K562 (cell line): ENCODE data around the gene TMEM30A. TPM values are rescaled to one million over a fixed set of nuclear protein-coding genes. Genes with fewer than 3 reads are reported as not detected.
A peak's percentile ranks its signal among the peaks of the same experiment; 100 is the strongest.

Experiments
- ATAC-seq: fragments of 200-7000 bp; cut with Tn5 transposase; 3 replicates; pipeline ENCODE4 v1.9.1; 2020; ENCODE audit warnings: moderate library complexity
- BruUV-seq: library from RNA; stranded (reverse); fragments of 400-500 nt; replicated peaks from 2 replicates; lab custom pipeline; 2021; lab: Mats Ljungman, UMichigan
- CTCF ChIA-PET: fragments of 300-600 bp; formaldehyde crosslinking; extraction: SDS; loops from one replicate; lab custom pipeline; 2021; ENCODE audit warnings: low intra/inter-chr PET ratio; lab: Yijun Ruan, JAX
- POLR2A ChIA-PET: fragments of 300-600, 350-650 bp; sonication (Branson Sonifier 250); formaldehyde crosslinking; extraction: SDS; loops from one replicate; lab custom pipeline; 2021; ENCODE audit warnings: antibody characterized with exemption, inconsistent platforms; lab: Yijun Ruan, JAX
- DNase-seq, 4 experiments: peaks; one replicate each; pipeline versions ENCODE4 v3.0.0 to v3.0.0-alpha.2; 2011 to 2018; ENCODE audit warnings: low spot score in 3 of 4, mixed read lengths in 3 of 4; ENCODE audit errors: extremely low read depth in 1 of 4
- FAIRE-seq: peaks from 2 replicates; lab custom pipeline; 2011; peaks lifted over from hg19 to GRCh38; lab: Jason Lieb, UNC
- H2AFZ ChIP-seq: 2 replicates; pipeline ENCODE4 v1.6.0; 2011; ENCODE audit warnings: low read depth, low read length, control low read depth, inconsistent platforms
- H3K27ac ChIP-seq: fragments of 200-600 bp; 3 replicates; pipeline ENCODE4 v1.8.0; 2011; ENCODE audit warnings: low read depth, mild to moderate bottlenecking, control low read depth, inconsistent platforms, low read length, moderate library complexity, mixed read lengths; ENCODE audit errors: extremely low read depth
- H3K27me3 ChIP-seq, 2 experiments: fragments of 300-600 bp in 1 of 2; 2 replicates in 1 of 2; 3 replicates in 1 of 2; pipeline versions ENCODE4 v1.6.0 to v1.8.0; 2011; ENCODE audit warnings: inconsistent platforms in 2 of 2, low read length in 2 of 2, mild to moderate bottlenecking in 1 of 2, mixed read lengths in 1 of 2, moderate library complexity in 1 of 2; ENCODE audit not compliant: control insufficient read depth in 2 of 2, insufficient read depth in 2 of 2
- H3K36me3 ChIP-seq: fragments of 300-600 bp; 3 replicates; pipeline ENCODE4 v1.8.0; 2011; ENCODE audit warnings: mild to moderate bottlenecking, low read length, inconsistent platforms; ENCODE audit not compliant: control insufficient read depth, insufficient read depth
- H3K4me1 ChIP-seq, 2 experiments: fragments of 200-600 bp in 1 of 2; replicated peaks in 1 of 2; 2 replicates in 1 of 2; 3 replicates in 1 of 2; pipeline versions ENCODE4 v1.5.1 to v1.8.0; 2011; ENCODE audit warnings: inconsistent platforms in 2 of 2, low read length in 2 of 2, mild to moderate bottlenecking in 1 of 2, mixed read lengths in 1 of 2, moderate library complexity in 1 of 2; ENCODE audit not compliant: control insufficient read depth in 2 of 2, insufficient read depth in 2 of 2
- H3K4me2 ChIP-seq: 2 replicates; pipeline ENCODE4 v1.6.1; 2011; ENCODE audit warnings: low read length, control low read depth, inconsistent platforms, mixed read lengths; ENCODE audit not compliant: insufficient read depth
- H3K4me3 ChIP-seq: fragments of 200-600 bp; sonication (generic), shearing (Covaris generic); 2 replicates; pipeline ENCODE4 v1.5.1; 2016; ENCODE audit warnings: control low read depth, inconsistent platforms
- H3K79me2 ChIP-seq: fragments of 200-600 bp; 3 replicates; pipeline ENCODE4 v1.8.0; 2011; ENCODE audit warnings: low read length, inconsistent platforms; ENCODE audit not compliant: control insufficient read depth, insufficient read depth
- H3K9ac ChIP-seq, 2 experiments: 2 replicates each; pipeline versions ENCODE4 v1.6.0 to v1.6.1; 2011; ENCODE audit warnings: low read depth in 2 of 2, low read length in 2 of 2, control low read depth in 1 of 2, inconsistent platforms in 1 of 2, mild to moderate bottlenecking in 1 of 2, mixed read lengths in 1 of 2; ENCODE audit not compliant: insufficient read depth in 1 of 2
- H3K9me1 ChIP-seq: one replicate; pipeline ENCODE4 v1.6.0; 2011; ENCODE audit warnings: inconsistent platforms, mild to moderate bottlenecking, low read length, moderate library complexity; ENCODE audit not compliant: control insufficient read depth, insufficient read depth
- H3K9me3 ChIP-seq: replicated peaks from 2 replicates; pipeline ENCODE4 v1.5.1; 2011; ENCODE audit warnings: low read depth, low read length, inconsistent platforms; ENCODE audit not compliant: control insufficient read depth, insufficient read depth
- H4K20me1 ChIP-seq: replicated peaks from 2 replicates; pipeline ENCODE4 v1.6.1; 2011; ENCODE audit warnings: low read length, inconsistent platforms, mixed read lengths; ENCODE audit not compliant: control insufficient read depth, insufficient read depth
- ARID1B ChIP-seq: fragments of 450-650 bp; IDR thresholded peaks from 2 replicates; pipeline ENCODE4 v1.6.1; 2016; ENCODE audit warnings: antibody characterized with exemption, mild to moderate bottlenecking, inconsistent platforms
- BRD4 ChIP-seq: fragments of 200-600 bp; sonication (generic); IDR thresholded peaks from 2 replicates; pipeline ENCODE4 v1.6.1; 2017; ENCODE audit warnings: inconsistent platforms
- C11orf30 ChIP-seq: fragments of 450-650 bp; IDR thresholded peaks from 2 replicates; pipeline ENCODE4 v1.6.1; 2016; ENCODE audit warnings: low read depth, mild to moderate bottlenecking
- CBX1 ChIP-seq: sonication (generic); IDR thresholded peaks from 2 replicates; pipeline ENCODE4 v1.6.1; 2016; ENCODE audit warnings: antibody characterized with exemption, low read depth, mild to moderate bottlenecking
- CC2D1A ChIP-seq: fragments of 450-650 bp; IDR thresholded peaks from 2 replicates; pipeline ENCODE4 v1.6.1; 2017; ENCODE audit warnings: mild to moderate bottlenecking
- CREB1 ChIP-seq, 2 experiments: sonication (generic) in 1 of 2; formaldehyde crosslinking in 1 of 2; IDR thresholded peaks; 2 replicates each; pipeline versions ENCODE4 v1.6.1 to v1.8.0; 2012 to 2022; ENCODE audit warnings: inconsistent platforms in 1 of 2, mild to moderate bottlenecking in 1 of 2, missing genetic modification reagents in 1 of 2, moderate library complexity in 1 of 2
- MYBL2 ChIP-seq, 2 experiments: fragments of 450-650 bp in 1 of 2; sonication (generic) in 1 of 2; formaldehyde crosslinking in 1 of 2; IDR thresholded peaks; 2 replicates each; pipeline versions ENCODE4 v1.6.1 to v1.8.1; 2017 to 2022; ENCODE audit warnings: borderline replicate concordance in 1 of 2, inconsistent platforms in 1 of 2, low read depth in 1 of 2, mild to moderate bottlenecking in 1 of 2, missing genetic modification reagents in 1 of 2, moderate library complexity in 1 of 2
- NCOR1 ChIP-seq: fragments of 450-650 bp; IDR thresholded peaks from 2 replicates; pipeline ENCODE4 v1.6.1; 2016; ENCODE audit warnings: mild to moderate bottlenecking, moderate library complexity
- NELFE ChIP-seq: IDR thresholded peaks from 2 replicates; pipeline ENCODE4 v1.6.1; 2011; ENCODE audit warnings: mild to moderate bottlenecking; ENCODE audit not compliant: insufficient read depth, insufficient read length
- RBM14 ChIP-seq: fragments of 200-400 bp; formaldehyde crosslinking; IDR thresholded peaks from 2 replicates; pipeline ENCODE4 v1.6.1; 2018; ENCODE audit warnings: low read depth, mild to moderate bottlenecking, low read length, moderate library complexity, borderline replicate concordance; ENCODE audit not compliant: insufficient read depth
- ZNF175 ChIP-seq: fragments of 200-800 bp; sonication (Bioruptor generic); IDR thresholded peaks from 2 replicates; pipeline ENCODE4 v1.6.1; 2016; ENCODE audit warnings: low read depth, mild to moderate bottlenecking, missing genetic modification characterization, missing compliant biosample characterization
- ZNF212 ChIP-seq: fragments of 450-650 bp; formaldehyde crosslinking; IDR thresholded peaks from 2 replicates; pipeline ENCODE4 v1.4.0; 2020; ENCODE audit warnings: mild to moderate bottlenecking
- ZNF584 ChIP-seq: fragments of 200-800 bp; sonication (Bioruptor generic); IDR thresholded peaks from 2 replicates; pipeline ENCODE4 v1.6.1; 2016; ENCODE audit warnings: low read depth, mild to moderate bottlenecking, missing genetic modification characterization, missing compliant biosample characterization
- WGBS: fragments of 100-300 bp; shearing (Covaris generic); methylation state at CpG from one replicate; pipeline ENCODE4 v1.1.6; 2016; ENCODE audit warnings: low coverage, mixed read lengths; ENCODE audit not compliant: insufficient coverage; ENCODE audit errors: missing lambda C conversion rate; 5-methylcytosine and 5-hydroxymethylcytosine counted together
- in situ Hi-C: fragments of 300-500 bp; cut with MboI; formaldehyde crosslinking; loops from 4 replicates; pipeline ENCODE4 v1.15.0; 2018; ENCODE audit warnings: inconsistent platforms, mixed read lengths
- intact Hi-C: fragments of 100-400 bp; cut with micrococcal nuclease; formaldehyde crosslinking; loops from 2 replicates; pipeline ENCODE4 v1.14.2; 2022
- polyA plus RNA-seq, 8 experiments: library from polyadenylated mRNA; depleted of rRNA in 4 of 8; stranded (reverse) in 5 of 8; unstranded in 3 of 8; fragments of >200 nt; fragmentation: Nextera tagmentation in 2 of 8; fragmentation: Illumina TruSeq in 1 of 8; extraction: Ambion mirVana in 2 of 8; extraction: Trizol in 1 of 8; gene quantifications; 2 replicates each; pipeline versions ENCODE4 v1.2.1 to v1.2.3, GENCODE V29; 2011 to 2014; ENCODE audit warnings: inconsistent platforms in 1 of 8, missing spikeins in 1 of 8
- total RNA-seq, 7 experiments: library from RNA; depleted of rRNA in 6 of 7; stranded (reverse); fragments of >200 nt in 6 of 7; fragmentation: Illumina TruSeq in 2 of 7; extraction: Trizol in 2 of 7; gene quantifications; 2 replicates each; pipeline versions ENCODE4 v1.2.1 to v1.2.3, GENCODE V29; 2011 to 2021; ENCODE audit warnings: low replicate concordance in 1 of 7
- TF ChIP-seq, protein P1 (sequence below): fragments of 450-650 bp; IDR thresholded peaks from 2 replicates; pipeline ENCODE4 v1.6.1; 2016; ENCODE audit warnings: borderline replicate concordance
- TF ChIP-seq, protein P2 (sequence below): sonication (generic); formaldehyde crosslinking; IDR thresholded peaks from 2 replicates; pipeline ENCODE4 v1.8.1; 2023; ENCODE audit warnings: mild to moderate bottlenecking, missing genetic modification reagents, moderate library complexity
- TF ChIP-seq, protein P3 (sequence below): fragments of 250-450 bp; sonication (Bioruptor Pico); IDR thresholded peaks from 2 replicates; pipeline ENCODE4 v1.8.0; 2021; ENCODE audit warnings: moderate library complexity, mild to moderate bottlenecking, inconsistent platforms

TMEM30A gene
- total and polyA plus RNA-seq, 9 of the 15 experiments (the other 6 are each of a cell fraction or from before 2014, with no cell fraction given): 6.5 to 31.2 (median 16.3) TPM

DNA sequence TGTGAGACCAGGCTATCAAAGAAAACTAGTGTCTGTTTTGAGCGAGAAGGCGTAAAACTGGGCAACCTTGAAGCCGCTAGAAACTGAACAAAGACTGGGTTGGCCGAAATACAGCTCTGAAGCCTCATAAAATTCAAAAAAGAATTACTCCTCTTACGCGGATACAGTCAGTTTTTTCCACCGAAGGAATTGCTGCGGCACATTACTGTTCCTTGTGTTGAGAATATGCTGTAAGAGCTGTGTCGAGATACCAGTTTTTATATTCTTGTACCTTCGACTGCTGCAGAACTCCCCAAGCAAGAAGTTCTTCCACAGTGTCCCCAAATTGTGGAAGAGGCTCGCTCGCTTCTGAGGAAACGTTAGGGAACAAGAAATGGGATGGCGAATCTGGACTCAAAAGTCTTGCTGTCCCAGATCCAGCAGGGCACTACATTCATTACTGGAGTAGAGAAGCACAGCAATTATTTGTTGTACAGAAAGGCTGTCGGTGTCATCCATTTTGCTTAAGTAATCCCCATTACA, 40.5 kb downstream of the TMEM30A start:
- ChIA-PET CTCF (no interaction called here), POLR2A (interaction anchor here (0.7 to 1.9 kb wide), 5 partner anchors 12 to 41 kb away, joined by 3 to 6 read pairs (median 4); no protein-coding TSS in a partner anchor)
- in situ Hi-C loops (no loop called here), intact Hi-C loops (no loop called here)
- WGBS: 82% methylated on average over 15 of the region's 15 CpGs
- DNase-seq: no peak
- no peak for FAIRE-seq
- Histone ChIP-seq H3K4me2 (peak overlapping the region; percentile 96), H3K9me3 (peaks cover 6% of the 10 kb centered on the region), H4K20me1 (0 out of 2 replicates have a peak, but pooled peaks cover 4% of the 10 kb centered on the region), H3K79me2 (peaks cover 39% of the 10 kb centered on the region), H3K9me1 (no peaks in the 10 kb centered on the region), H3K4me3 (peak overlapping the region; percentile 82), H2AFZ (peak overlapping the region; percentile 100), H3K27ac (peak overlapping the region; percentile 98), H3K9ac (peak overlapping the region in 1 of 2 experiments; percentile 96; a peak in 3 of 4 replicates), H3K27me3 (no peaks in the 10 kb centered on the region), H3K4me1 (peaks cover 4 to 5% of the 10 kb centered on the region in 2 experiments; a peak in 3 of 5 replicates), H3K36me3 (peaks cover 24% of the 10 kb centered on the region)
- ATAC-seq: no peak
- BruUV-seq: TSS peak; percentile 88
- TF ChIP-seq CBX1 (0 out of 2 replicates have a peak, but pooled peaks have one; percentile 9), ZNF212 (no peak), CREB1 (IDR thresholded peaks at IDR 0.05) (no peak), CREB1 (CRISPR knock-in tag; IDR thresholded peaks at IDR 0.05) (0 out of 2 replicates have a peak, but pooled peaks have one; percentile 4), C11orf30 (no peak), ZNF175 (no peak), NCOR1 (no peak), NELFE (no peak), BRD4 (0 out of 2 replicates have a peak, but pooled peaks have one; percentile 73), ZNF584 (CRISPR knock-in tag) (0 out of 2 replicates have a peak, but pooled peaks have one; percentile 8), RBM14 (no peak), CC2D1A (peak; percentile 19; the same call in 1 of the 2 replicates), ARID1B (no peak), MYBL2 (IDR thresholded peaks at IDR 0.05; ENCODE audit: low read depth) (peak; percentile 8; the same call in 1 of the 2 replicates), MYBL2 (CRISPR knock-in tag; IDR thresholded peaks at IDR 0.05; ENCODE audit: borderline replicate concordance) (no peak)
- TF ChIP-seq, protein P1, sequence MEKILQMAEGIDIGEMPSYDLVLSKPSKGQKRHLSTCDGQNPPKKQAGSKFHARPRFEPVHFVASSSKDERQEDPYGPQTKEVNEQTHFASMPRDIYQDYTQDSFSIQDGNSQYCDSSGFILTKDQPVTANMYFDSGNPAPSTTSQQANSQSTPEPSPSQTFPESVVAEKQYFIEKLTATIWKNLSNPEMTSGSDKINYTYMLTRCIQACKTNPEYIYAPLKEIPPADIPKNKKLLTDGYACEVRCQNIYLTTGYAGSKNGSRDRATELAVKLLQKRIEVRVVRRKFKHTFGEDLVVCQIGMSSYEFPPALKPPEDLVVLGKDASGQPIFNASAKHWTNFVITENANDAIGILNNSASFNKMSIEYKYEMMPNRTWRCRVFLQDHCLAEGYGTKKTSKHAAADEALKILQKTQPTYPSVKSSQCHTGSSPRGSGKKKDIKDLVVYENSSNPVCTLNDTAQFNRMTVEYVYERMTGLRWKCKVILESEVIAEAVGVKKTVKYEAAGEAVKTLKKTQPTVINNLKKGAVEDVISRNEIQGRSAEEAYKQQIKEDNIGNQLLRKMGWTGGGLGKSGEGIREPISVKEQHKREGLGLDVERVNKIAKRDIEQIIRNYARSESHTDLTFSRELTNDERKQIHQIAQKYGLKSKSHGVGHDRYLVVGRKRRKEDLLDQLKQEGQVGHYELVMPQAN: no peak
- TF ChIP-seq, protein P2, sequence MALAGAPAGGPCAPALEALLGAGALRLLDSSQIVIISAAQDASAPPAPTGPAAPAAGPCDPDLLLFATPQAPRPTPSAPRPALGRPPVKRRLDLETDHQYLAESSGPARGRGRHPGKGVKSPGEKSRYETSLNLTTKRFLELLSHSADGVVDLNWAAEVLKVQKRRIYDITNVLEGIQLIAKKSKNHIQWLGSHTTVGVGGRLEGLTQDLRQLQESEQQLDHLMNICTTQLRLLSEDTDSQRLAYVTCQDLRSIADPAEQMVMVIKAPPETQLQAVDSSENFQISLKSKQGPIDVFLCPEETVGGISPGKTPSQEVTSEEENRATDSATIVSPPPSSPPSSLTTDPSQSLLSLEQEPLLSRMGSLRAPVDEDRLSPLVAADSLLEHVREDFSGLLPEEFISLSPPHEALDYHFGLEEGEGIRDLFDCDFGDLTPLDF: no peak
- TF ChIP-seq, protein P3, sequence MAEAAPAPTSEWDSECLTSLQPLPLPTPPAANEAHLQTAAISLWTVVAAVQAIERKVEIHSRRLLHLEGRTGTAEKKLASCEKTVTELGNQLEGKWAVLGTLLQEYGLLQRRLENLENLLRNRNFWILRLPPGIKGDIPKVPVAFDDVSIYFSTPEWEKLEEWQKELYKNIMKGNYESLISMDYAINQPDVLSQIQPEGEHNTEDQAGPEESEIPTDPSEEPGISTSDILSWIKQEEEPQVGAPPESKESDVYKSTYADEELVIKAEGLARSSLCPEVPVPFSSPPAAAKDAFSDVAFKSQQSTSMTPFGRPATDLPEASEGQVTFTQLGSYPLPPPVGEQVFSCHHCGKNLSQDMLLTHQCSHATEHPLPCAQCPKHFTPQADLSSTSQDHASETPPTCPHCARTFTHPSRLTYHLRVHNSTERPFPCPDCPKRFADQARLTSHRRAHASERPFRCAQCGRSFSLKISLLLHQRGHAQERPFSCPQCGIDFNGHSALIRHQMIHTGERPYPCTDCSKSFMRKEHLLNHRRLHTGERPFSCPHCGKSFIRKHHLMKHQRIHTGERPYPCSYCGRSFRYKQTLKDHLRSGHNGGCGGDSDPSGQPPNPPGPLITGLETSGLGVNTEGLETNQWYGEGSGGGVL (CRISPR knock-in tag): no peak
